HG03469 (cell line): ENCODE data around the gene CABLES1.

ENCODE experiments used
- ATAC-seq: cut with Tn5 transposase; IDR thresholded peaks from one replicate; pipeline ENCODE4 v1.9.1; 2021; ENCODE audit warnings: mild to moderate bottlenecking, moderate library complexity, moderate number of reproducible peaks; ENCODE audit not compliant: unreplicated experiment

Gene CABLES1

GRCh38 chr18:23189768-23190661 lies 54.7 kb downstream of the CABLES1 start:
- ATAC-seq = no peak

GRCh38 chr18:23191232-23191631 lies 55.9 kb downstream of the CABLES1 start:
- ATAC-seq = no peak

- no peak for ATAC-seq
Observed at GRCh38 chr18:23193742-23194141, 58.5 kb downstream of the CABLES1 start.

GRCh38 chr18:23194155-23194996 lies 59.1 kb downstream of the CABLES1 start:
- ATAC-seq = no peak

DNA sequence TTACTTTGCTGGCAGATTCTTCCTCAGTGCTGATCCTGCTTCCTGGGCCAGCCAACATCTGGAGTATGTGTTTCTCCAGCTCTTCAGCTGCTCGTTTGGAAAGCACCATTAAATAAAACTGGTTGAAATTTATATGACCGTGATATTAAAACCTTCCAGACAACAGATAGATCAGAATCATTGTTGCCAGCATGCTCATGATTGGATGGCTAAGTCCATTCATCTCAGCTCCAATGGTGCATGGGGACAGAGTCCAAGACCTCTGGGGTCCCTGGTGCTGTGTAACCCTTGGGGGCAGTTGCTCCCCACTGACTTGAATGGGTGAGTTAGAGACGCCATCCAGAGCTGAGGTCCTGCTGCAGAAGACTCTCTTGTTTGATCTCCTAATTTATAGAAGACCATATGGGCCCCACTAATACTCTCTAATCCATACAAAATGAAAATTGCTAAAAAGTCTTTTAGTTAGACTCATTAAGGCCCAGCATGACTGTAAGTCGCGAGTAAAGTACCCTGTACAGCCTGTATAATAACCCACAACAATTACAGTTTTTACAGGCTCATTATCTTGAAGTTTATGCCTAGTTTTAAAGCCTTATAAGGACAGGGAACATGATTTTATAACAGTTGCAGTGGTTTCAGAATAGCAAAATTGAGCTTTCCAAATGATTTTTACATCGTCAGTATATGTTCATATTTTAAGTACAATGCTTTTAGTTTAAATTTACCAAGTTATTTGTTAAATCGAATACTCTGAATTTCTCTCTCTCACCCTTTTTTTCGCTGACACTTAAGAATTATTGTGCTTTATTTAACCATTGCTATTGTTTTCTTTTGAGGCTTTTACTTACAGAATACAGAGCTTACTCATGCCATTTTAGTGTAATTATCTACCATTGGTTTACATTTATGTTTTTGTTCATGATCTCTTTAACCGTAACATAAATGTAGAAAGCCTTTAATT lies 60.0 kb downstream of the CABLES1 start:
- ATAC-seq = no peak

- no peak for ATAC-seq
Observed at GRCh38 chr18:23196119-23197007, 61.1 kb downstream of the CABLES1 start.

- no peak for ATAC-seq
Observed at GRCh38 chr18:23198217-23198845, 63.0 kb downstream of the CABLES1 start.

DNA sequence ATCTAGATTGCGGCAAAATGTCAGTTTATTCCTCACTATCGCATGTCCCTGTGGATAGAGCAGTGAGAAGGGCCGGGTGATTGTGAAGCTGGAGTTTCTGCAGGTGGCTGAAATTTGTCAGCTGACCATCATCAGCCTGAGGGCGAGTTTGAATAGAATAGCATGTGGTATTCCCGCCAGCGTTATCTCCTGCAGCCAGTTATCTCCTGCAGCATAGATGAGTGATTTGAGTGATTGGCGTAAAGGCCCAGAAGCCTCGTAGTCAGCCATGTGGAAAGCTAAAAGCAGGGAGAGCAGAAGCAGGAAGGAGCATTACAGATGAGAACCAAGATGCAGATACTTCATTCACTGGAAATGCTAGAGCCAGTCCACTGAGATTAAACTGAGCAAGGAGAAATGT lies 65.5 kb downstream of the CABLES1 start:
- ATAC-seq = no peak

GRCh38 chr18:23201741-23202140 lies 66.5 kb downstream of the CABLES1 start:
- no peak for ATAC-seq

DNA sequence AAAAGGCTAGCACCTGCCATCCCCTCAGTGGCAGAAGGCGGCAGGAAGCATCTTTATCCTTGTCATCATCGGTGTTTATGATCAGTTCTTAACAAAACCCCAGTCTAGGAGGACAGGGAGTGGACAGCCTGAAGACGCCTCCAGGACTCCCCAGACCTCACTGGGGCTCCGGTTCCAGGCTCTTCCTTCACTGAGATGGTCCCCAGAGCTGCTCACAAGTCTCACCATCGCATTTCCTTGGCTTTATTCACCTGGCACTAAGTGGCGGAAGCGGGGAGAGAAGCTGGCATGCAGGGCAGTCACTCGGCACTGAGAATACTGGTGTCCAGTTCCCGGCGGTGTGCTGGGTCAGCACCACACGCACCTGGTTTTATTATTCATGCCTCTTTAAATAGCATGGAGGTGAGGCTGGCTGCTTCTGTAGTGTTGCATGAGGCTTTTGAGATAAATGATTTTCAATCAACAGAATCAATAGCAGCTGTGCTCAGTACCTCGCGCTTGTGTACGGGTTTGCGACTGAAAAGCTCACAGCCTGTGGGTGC lies 68.7 kb downstream of the CABLES1 start:
- ATAC-seq = no peak

GRCh38 chr18:23204589-23205235 lies 69.4 kb downstream of the CABLES1 start:
- ATAC-seq = no peak

- ATAC-seq = no peak
Observed at GRCh38 chr18:23205980-23206379, 70.7 kb downstream of the CABLES1 start.

- ATAC-seq = no peak
Observed at GRCh38 chr18:23207191-23207955, 72.1 kb downstream of the CABLES1 start.

DNA sequence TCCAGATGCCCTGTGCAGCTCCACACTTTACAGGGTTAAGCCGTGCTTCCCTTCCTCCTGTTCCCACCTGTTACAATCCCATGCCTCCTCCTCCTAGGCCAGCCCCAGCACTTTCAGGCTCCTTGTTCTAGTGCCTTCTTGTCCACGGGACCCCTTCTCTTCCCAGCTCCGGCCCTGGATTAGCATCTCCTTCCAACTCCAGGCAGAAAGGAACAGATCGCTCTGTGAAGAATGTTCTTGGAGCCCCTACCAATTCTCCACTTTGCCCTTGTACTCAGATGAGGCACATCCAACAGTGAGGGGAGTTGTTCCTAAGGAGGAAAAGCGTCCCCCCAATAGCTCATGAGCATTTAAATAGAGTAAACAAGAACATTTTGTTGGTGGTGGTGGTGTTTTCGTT lies 72.7 kb downstream of the CABLES1 start:
- no peak for ATAC-seq

- ATAC-seq = no peak
Observed at GRCh38 chr18:23208600-23208999, 73.3 kb downstream of the CABLES1 start.

- ATAC-seq = no peak
Observed at GRCh38 chr18:23209031-23209430, 73.7 kb downstream of the CABLES1 start.

DNA sequence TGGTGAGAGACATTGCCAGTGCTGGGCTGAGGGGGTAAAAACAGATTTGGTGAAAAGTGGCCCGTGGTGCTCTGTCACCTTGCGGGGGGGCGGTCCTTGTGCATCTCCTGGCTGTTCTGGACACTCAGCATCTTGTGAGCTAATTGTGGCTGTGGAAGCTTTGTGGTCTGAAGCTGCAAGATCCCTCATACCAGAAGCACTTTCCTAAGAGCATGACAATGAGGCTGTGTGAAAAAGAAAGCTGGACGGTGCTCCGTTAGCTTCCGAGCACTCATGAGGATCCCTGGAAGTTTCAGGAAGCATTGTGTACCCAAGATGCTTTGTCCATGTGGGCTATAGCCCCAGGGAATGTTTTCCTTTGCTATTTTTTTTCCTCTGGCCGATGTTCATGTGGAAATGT lies 74.5 kb downstream of the CABLES1 start:
- ATAC-seq = no peak

GRCh38 chr18:23210526-23210925 lies 75.2 kb downstream of the CABLES1 start:
- ATAC-seq = no peak
